Measurements from ENCODE around the gene ZNF488. TPM values are rescaled to one million over a fixed set of nuclear protein-coding genes. Genes with fewer than 3 reads are reported as not detected.

Gene ZNF488
- total RNA-seq, 1 donor from 2014 or later, result not detected

GRCh38 chr10:47339759-47340607, 44.1 kb downstream of the ZNF488 start:
- intact Hi-C loops (cut with DNase I), result no loop called here
- DNase-seq (ENCODE audit: missing footprints), result peak; percentile 41
- no peak for ATAC-seq

GRCh38 chr10:47339186-47339735, 44.8 kb downstream of the ZNF488 start:
- intact Hi-C loops (cut with DNase I), result no loop called here
- no peak for ATAC-seq
- DNase-seq (ENCODE audit: missing footprints), result no peak

GRCh38 chr10:47337310-47337709, 46.8 kb downstream of the ZNF488 start:
- DNase-seq (ENCODE audit: missing footprints), result no peak
- intact Hi-C loops (cut with DNase I), result no loop called here
- ATAC-seq, result no peak

DNA sequence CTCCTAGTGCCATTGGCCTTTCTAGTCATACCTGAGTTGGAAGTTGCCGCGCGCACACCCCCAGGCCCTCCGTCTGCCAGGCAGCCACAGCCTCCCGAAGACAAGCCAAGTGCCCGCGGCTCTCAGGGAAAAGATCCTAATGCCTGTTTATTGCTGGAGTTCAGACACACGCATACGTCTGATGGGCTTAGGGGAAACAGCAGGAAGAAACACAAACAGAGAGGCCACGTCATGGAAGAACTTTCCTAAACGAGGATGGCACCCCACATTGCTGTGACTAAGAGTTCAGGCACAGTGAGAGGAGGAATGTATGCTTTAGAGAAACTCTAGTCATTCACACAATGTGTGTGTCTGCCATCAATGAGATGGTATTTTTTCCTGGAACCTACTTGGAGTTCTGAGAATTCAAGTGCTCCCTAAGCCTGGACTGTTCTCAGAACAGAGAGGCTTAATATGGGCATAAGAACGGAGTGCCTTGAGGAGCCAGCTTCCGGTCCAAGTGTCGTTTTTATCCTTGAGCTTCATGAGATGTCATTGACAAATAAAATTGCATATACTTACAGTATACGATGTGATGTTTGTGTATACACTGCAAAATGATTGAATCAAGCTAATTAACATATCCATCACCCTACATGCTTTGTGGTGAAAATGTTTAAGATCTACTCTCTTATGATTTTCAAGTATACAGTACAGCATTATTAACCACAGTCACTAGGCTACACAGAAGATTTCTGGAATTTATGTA, 47.5 kb downstream of the ZNF488 start:
- DNase-seq (ENCODE audit: missing footprints) (no peak), ATAC-seq (no peak)
- intact Hi-C loops (cut with DNase I), result no loop called here

- intact Hi-C loops (cut with DNase I), result no loop called here
- DNase-seq (ENCODE audit: missing footprints), result no peak
These were observed 48.2 kb downstream of the ZNF488 start for GRCh38 chr10:47335906-47336305.

DNA sequence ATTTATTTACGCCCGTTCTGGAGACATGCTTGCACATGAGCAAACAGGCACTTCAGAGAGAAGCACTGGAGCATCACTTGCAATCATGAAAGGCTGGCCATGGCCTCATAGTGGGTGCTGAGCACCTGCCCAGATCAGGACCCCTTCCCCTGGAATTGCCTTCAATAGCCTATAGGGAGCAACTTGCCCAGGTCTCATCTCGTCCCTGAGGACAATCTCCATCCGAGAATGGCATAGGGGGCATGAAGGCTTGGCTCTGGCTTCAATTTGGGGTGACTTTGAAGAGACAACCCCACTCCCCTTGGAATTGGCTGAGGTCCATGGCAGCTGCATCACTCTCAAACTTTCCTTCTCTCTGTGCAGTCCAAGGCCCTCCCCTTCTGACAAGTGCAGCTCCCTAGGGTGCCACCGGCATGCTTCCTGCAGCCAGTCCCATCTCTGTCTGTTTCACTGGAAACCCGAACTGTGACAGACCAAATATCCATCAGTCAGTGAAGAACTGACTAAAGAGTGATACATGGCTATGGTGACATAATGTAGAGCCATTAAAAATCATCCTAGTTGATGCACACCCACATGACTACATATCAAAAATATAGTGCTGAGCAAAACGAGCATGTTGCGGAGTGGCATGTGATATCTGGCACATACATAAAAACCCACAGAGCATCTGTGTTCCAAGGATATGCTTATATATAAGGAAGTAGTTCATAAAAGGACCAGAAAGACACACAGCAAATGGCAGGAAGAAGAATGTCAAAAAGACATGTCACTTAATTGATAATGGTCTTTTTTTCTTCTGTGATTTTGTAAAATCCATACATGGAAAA, 49.4 kb downstream of the ZNF488 start:
- intact Hi-C loops (cut with DNase I), result no loop called here
- DNase-seq (ENCODE audit: missing footprints) (no peak), ATAC-seq (no peak)

More at GRCh38 chr10:47335906-47336305, 48.2 kb downstream of the ZNF488 start:
- no peak for ATAC-seq

DNA sequence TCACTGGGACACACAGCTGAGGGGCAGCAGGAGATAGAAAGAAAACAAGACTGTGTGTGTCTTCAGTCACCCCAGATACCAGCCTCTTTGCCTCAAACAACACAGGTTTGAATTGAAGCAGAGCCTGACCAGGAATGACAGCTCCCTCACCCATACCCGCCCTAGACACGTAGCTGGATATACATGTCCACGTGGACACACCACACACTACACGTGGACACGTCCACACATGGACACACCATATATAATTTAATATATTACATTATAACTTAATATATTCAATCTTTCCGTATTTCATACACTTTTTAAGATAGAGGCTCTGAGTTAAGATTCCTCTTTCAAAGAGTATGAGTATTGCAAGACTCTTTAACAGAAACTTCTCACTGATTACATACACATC, 50.6 kb downstream of the ZNF488 start:
- DNase-seq (ENCODE audit: missing footprints) (no peak), ATAC-seq (no peak)
- intact Hi-C loops (cut with DNase I), result no loop called here

DNA sequence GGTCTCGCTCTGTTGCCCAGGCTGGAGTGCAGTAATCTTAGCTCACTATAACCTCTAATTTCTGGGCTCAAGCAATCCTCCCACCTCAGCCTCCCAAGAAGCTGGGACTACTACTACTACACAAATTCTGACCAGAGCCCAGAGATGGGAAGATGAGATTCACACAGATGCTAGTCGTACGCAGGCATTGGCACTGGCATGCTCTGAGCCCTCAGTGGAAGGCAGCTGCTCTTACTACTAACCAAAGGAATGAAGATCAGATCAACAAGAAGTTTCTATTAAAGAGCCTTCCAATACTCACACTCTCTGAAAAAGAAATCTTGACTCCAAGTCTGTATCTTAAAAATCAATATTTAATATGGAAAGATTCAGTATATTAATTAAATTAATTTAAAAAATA, 51.1 kb downstream of the ZNF488 start:
- ATAC-seq (no peak), DNase-seq (ENCODE audit: missing footprints) (no peak)
- intact Hi-C loops (cut with DNase I), result no loop called here

DNA sequence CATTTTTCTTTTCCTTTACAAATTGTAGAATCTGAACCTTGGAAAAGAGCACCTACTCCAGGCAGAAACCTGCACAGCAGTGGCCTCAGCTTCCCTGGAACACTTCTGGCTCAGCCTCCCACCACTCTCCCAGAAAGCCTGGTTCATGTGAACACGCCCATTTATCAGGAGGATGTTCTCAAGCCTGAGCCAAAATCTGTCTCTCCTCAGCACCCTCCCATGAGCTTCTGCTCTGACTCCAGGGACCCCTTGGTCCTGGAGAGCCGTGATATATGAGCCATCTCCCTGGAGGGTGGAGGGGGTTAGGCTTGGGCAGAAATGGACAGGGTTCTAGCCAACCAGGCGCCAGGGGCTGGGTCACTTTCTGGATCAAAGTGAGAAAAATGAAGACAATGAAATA, 51.7 kb downstream of the ZNF488 start:
- DNase-seq (ENCODE audit: missing footprints) (no peak), ATAC-seq (no peak)
- intact Hi-C loops (cut with DNase I), result no loop called here

DNA sequence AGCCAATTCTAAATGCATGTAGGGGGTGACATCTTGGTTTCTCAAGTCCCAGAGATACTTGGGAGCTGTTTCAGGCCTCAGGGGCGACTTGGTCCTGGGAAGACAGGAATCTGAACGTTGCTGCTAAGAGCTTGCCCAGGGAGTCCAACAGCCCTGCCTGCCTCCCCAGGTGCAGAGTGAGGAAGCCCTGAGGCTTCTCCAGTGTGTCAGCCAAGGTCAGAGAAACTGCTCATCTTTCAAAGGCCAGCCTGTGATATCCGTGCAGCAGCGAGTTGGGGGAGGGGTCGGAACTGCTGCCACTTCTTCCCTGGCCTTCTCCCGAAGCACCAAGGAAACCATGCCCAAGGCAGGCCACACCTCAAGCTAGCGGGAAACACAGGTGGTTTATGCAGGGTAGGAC, 52.1 kb downstream of the ZNF488 start:
- no peak for ATAC-seq
- no peak for DNase-seq (ENCODE audit: missing footprints)
- intact Hi-C loops (cut with DNase I), result no loop called here

DNA sequence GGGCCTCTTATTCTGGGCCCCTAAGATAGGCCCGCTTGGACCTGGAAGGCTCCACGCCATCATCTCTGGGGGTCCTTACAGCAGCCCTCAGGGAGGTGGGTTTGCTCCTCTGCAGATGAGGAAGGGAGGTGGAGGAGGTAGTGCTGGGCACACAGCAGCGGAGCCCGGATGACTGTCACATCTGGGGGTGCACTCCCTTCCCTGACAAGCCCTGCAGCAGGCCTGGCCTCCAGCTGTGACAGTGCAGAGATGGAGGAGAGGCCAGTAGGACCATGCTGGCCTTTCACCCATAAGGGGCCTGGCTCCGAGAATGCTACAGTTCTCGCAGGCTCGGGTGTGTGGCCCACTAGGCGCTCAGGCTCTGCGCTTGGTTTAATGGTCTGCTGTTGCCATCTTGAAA, 52.6 kb downstream of the ZNF488 start:
- no peak for ATAC-seq
- no peak for DNase-seq (ENCODE audit: missing footprints)
- intact Hi-C loops (cut with DNase I), result no loop called here

DNA sequence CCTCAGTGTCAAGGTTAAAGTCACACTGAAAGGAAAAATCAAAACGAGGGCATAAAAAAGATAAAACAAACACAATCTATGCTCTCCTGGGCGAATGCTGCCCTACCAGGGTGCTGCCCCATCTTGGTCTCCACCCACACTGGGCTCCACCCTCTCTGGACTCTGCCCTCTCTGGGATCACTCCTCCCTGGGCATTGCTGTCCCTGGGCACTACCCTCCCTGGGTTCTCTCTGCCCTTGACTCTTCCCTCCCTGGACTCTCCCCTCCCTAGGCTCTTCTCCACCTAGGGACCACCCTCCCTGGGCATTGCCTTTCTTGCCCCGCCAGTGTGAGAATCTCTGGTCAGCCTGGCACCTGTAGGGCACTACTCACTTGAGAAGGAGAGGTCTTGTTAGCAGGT, 53.3 kb downstream of the ZNF488 start:
- ATAC-seq (no peak), DNase-seq (ENCODE audit: missing footprints) (no peak)
- intact Hi-C loops (cut with DNase I), result no loop called here

DNA sequence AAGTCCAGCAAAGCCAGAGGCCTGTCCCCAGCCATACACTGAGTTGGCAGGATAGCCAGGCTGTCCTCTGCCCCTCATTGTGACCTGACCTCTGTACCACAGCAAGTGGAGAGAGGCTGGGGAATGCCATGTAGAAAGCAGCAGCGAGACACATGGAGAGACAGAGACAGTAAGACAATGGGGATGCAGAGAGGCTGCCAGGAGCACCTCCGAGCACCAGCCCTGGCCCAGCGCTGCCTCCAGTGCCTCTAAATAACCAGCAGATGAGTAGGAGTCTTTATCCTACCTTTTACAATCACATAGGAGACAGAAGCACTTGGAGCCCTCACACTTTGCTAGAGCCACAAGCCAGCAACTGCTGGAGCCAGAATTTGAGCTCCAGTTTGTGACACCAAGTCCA, 53.7 kb downstream of the ZNF488 start:
- no peak for DNase-seq (ENCODE audit: missing footprints)
- intact Hi-C loops (cut with DNase I), result no loop called here
- no peak for ATAC-seq

- DNase-seq (ENCODE audit: missing footprints), result no peak
- intact Hi-C loops (cut with DNase I), result no loop called here
- ATAC-seq, result no peak
These were observed 54.2 kb downstream of the ZNF488 start for GRCh38 chr10:47329855-47330254.

DNA sequence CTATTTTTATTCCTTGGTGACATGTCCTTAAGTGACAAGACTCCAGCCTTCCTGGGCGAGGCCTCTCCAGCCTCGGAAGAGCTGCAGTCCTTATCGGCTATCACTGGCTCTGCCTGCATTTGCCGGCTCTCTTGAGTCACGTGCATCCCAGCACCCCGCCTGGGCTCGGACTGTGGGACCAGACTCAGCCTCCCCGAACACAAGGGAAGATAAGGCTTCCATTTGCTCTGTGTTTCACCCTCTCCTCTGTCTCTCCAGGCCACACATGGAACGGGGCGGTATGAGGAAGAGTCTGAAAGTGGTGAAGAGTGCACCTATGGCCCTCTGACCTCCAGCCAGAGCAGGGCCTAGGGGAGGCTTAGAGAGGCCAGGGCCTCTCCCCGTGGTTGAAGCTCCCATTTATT, 57.2 kb downstream of the ZNF488 start:
- intact Hi-C loops (cut with DNase I), result no loop called here
- no peak for DNase-seq (ENCODE audit: missing footprints)
- ATAC-seq, result peak; percentile 67

- DNase-seq (ENCODE audit: missing footprints), result no peak
- intact Hi-C loops (cut with DNase I), result no loop called here
- peak; percentile 71 for ATAC-seq
These were observed 57.7 kb downstream of the ZNF488 start for GRCh38 chr10:47326306-47326926.

DNA sequence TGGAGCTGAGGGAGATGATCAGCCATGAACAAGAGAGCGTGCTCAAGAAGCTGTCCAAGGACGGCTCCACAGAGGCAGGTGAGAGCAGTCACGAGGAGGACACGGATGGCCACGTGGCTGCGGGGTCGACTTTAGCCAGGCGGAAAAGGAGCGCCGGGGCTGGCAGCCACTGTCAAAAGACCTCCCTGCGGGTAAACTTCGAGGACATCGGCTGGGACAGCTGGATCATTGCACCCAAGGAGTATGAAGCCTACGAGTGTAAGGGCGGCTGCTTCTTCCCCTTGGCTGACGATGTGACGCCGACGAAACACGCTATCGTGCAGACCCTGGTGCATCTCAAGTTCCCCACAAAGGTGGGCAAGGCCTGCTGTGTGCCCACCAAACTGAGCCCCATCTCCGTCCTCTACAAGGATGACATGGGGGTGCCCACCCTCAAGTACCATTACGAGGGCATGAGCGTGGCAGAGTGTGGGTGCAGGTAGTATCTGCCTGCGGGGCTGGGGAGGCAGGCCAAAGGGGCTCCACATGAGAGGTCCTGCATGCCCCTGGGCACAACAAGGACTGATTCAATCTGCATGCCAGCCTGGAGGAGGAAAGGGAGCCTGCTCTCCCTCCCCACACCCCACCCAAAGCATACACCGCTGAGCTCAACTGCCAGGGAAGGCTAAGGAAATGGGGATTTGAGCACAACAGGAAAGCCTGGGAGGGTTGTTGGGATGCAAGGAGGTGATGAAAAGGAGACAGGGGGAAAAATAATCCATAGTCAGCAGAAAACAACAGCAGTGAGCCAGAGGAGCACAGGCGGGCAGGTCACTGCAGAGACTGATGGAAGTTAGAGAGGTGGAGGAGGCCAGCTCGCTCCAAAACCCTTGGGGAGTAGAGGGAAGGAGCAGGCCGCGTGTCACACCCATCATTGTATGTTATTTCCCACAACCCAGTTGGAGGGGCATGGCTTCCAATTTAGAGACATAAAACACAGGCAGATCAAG, 58.5 kb downstream of the ZNF488 start:
- DNase-seq (ENCODE audit: missing footprints) (no peak), ATAC-seq (no peak)
- intact Hi-C loops (cut with DNase I), result no loop called here

Measured in Right ventricle myocardium inferior (tissue), 1 donor.